ENCODE results near the gene SAMM50. TPM values are rescaled to one million over a fixed set of nuclear protein-coding genes. Genes with fewer than 3 reads are reported as not detected.

Gene SAMM50
- total RNA-seq, 1 donor from 2014 or later, result 22.3 TPM

GRCh38 chr22:43926349-43926710 is 28.9 kb upstream of the SAMM50 start:
- no peaks in the 10 kb centered on the region for H3K9me3 ChIP-seq
- H3K27ac ChIP-seq, result no peak overlapping the region
- TF ChIP-seq POLR2A (IDR thresholded peaks at IDR 0.05) (no peak), POLR2AphosphoS5 (IDR thresholded peaks at IDR 0.05; ENCODE audit: insufficient read depth in 1 of 2, low read depth in 1 of 2) (no peak), CTCF (IDR thresholded peaks at IDR 0.05) (no peak)
- no peak overlapping the region for H3K4me3 ChIP-seq
- intact Hi-C loops (cut with DNase I), result no loop called here
- no peaks in the 10 kb centered on the region for H3K27me3 ChIP-seq
- no peak for DNase-seq (ENCODE audit: extremely low spot score in 2 of 2)
- H3K4me1 ChIP-seq, result peaks cover 24% of the 10 kb centered on the region
- no peaks in the 10 kb centered on the region for H3K36me3 ChIP-seq

DNA sequence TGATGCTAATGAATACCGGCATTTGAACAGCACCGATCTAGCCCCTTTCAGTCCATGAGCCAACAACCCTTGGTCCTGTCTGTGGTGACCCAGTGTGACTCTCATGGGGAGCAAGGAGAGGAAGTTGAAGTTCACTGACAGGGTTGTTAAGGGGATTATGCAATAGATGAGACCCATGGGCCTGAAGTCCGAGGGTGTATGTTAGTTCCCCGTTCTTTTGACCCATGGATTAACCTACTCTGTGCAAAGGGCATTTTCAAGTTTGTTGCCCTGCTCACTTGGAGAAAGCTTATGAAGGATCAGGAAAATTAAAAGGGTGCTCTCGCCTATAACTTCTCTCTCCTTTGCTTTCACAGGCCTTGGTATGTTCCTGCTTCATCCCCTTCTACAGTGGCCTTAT is 26.8 kb upstream of the SAMM50 start:
- H3K4me3 ChIP-seq, result no peak overlapping the region
- H3K27ac ChIP-seq, result no peak overlapping the region
- H3K9me3 ChIP-seq, result no peaks in the 10 kb centered on the region
- no peaks in the 10 kb centered on the region for H3K36me3 ChIP-seq
- TF ChIP-seq POLR2AphosphoS5 (IDR thresholded peaks at IDR 0.05; ENCODE audit: insufficient read depth in 1 of 2, low read depth in 1 of 2) (no peak), CTCF (IDR thresholded peaks at IDR 0.05) (no peak), POLR2A (IDR thresholded peaks at IDR 0.05) (no peak)
- intact Hi-C loops (cut with DNase I), result no loop called here
- no peak for DNase-seq (ENCODE audit: extremely low spot score in 2 of 2)
- H3K27me3 ChIP-seq, result no peaks in the 10 kb centered on the region
- peaks cover 17% of the 10 kb centered on the region for H3K4me1 ChIP-seq

DNA sequence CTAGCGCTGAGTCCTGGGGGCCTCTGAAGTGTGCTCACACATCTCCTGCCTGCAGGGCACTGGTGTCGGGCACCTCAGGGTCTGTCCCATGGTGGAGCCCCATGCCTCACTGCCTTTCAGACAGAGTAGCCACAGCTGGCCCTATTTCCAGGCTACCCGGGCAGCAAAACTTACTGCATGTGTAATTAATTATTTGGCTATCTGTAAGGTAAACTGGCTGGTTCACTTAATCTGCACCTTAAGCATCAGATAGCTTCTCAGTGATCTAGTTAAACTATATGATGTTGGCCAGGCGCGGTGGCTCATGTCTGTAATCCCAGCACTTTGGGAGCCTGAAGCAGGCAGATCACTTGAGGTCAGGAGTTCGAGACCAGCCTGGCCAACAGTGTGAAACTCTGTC is 26.3 kb upstream of the SAMM50 start:
- Histone ChIP-seq H3K36me3 (no peaks in the 10 kb centered on the region), H3K4me3 (no peak overlapping the region), H3K27me3 (no peaks in the 10 kb centered on the region), H3K9me3 (no peaks in the 10 kb centered on the region), H3K4me1 (peaks cover 14% of the 10 kb centered on the region), H3K27ac (no peak overlapping the region)
- DNase-seq (ENCODE audit: extremely low spot score in 2 of 2), result no peak
- TF ChIP-seq POLR2A (IDR thresholded peaks at IDR 0.05) (no peak), POLR2AphosphoS5 (IDR thresholded peaks at IDR 0.05; ENCODE audit: insufficient read depth in 1 of 2, low read depth in 1 of 2) (no peak), CTCF (IDR thresholded peaks at IDR 0.05) (no peak)
- intact Hi-C loops (cut with DNase I), result no loop called here

GRCh38 chr22:43931771-43932170 is 23.5 kb upstream of the SAMM50 start:
- no peaks in the 10 kb centered on the region for H3K9me3 ChIP-seq
- no peak for DNase-seq (ENCODE audit: extremely low spot score in 2 of 2)
- intact Hi-C loops (cut with DNase I), result no loop called here
- H3K27ac ChIP-seq, result no peak overlapping the region
- no peak overlapping the region for H3K4me3 ChIP-seq
- no peaks in the 10 kb centered on the region for H3K27me3 ChIP-seq
- TF ChIP-seq POLR2AphosphoS5 (IDR thresholded peaks at IDR 0.05; ENCODE audit: insufficient read depth in 1 of 2, low read depth in 1 of 2) (no peak), POLR2A (IDR thresholded peaks at IDR 0.05) (no peak), CTCF (IDR thresholded peaks at IDR 0.05) (no peak)
- H3K4me1 ChIP-seq, result no peaks in the 10 kb centered on the region
- H3K36me3 ChIP-seq, result no peaks in the 10 kb centered on the region

DNA sequence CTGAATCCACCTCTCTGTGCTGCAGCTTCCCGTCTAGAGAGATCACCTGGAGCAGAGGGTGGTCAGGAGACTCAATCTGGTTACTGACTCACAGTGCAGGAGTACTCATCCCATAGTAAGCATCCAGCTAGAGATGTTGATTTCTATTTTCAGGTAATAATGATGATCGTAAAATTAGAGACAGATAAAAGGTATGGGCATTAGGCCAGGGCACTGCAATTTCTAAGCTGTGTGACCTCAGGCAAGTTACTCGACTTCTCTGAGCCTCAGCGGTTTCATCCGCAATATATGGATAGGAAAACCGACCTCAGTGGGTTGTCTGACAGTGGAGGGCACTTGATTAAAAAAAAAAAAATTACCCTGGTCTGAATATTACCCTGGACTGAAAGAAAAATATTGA is 13.8 kb upstream of the SAMM50 start:
- H3K36me3 ChIP-seq, result no peaks in the 10 kb centered on the region
- no peaks in the 10 kb centered on the region for H3K27me3 ChIP-seq
- TF ChIP-seq POLR2AphosphoS5 (IDR thresholded peaks at IDR 0.05; ENCODE audit: insufficient read depth in 1 of 2, low read depth in 1 of 2), result no peak
- TF ChIP-seq CTCF (IDR thresholded peaks at IDR 0.05), result no peak
- no peak for TF ChIP-seq POLR2A (IDR thresholded peaks at IDR 0.05)
- intact Hi-C loops (cut with DNase I), result no loop called here
- no peaks in the 10 kb centered on the region for H3K9me3 ChIP-seq
- H3K4me1 ChIP-seq, result no peaks in the 10 kb centered on the region
- no peak overlapping the region for H3K27ac ChIP-seq
- DNase-seq (ENCODE audit: extremely low spot score in 2 of 2), result no peak
- no peak overlapping the region for H3K4me3 ChIP-seq
